Kidney capillary endothelial cell (primary cell): ENCODE results near the gene BRD3OS.
A peak's percentile ranks its signal among the peaks of the same experiment; 100 is the strongest.

Source experiments
- DNase-seq: peaks from one replicate; pipeline ENCODE4 v3.0.0-alpha.2; 2018; ENCODE audit warnings: low spot score

Gene BRD3OS

GRCh38 chr9:134024828-134025605, at the start of gene BRD3OS:
Gene BRD3OS (plus strand): TSS chr9:134025481. CDS start chr9:134026748, 1,267 bp downstream.
- peak; percentile 99 for DNase-seq

- DNase-seq = no peak
Observed at GRCh38 chr9:133975511-133975910, 49.8 kb upstream of the BRD3OS start.

DNA sequence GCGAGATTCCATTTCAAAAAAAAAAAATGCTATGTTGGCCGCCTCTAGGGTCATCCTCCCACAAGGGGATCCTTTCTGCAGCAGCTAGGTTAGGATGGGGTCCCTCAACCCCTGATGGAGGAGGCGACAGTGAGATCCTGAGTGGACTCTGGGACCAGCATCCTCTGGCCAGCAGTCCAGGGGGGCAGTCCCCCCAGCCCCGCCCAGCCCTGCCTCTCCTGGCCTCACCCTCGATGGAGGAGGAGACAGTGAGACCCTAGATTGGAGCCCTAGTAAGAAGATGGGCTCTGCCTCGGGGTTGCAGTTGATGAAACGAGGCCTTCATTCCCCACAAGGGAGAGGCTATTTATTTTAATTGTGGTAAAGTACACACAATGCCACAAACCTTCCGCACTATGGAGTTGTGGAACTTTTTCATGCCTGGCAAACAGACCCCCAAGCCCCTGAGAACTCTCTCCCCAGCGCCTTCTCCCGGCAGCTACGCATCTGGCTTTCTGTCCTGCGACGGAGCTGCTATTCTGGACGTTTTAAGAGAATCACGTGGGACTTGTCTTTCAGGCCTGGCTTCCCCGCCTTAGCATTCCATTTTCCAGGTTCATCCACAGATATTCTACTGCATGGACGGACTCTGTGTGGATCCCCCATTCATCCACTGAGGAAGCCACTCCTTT, 49.0 kb upstream of the BRD3OS start:
- DNase-seq = no peak

GRCh38 chr9:133976887-133977286, 48.4 kb upstream of the BRD3OS start:
- no peak for DNase-seq

GRCh38 chr9:133977421-133978201, 47.7 kb upstream of the BRD3OS start:
- DNase-seq = no peak

DNA sequence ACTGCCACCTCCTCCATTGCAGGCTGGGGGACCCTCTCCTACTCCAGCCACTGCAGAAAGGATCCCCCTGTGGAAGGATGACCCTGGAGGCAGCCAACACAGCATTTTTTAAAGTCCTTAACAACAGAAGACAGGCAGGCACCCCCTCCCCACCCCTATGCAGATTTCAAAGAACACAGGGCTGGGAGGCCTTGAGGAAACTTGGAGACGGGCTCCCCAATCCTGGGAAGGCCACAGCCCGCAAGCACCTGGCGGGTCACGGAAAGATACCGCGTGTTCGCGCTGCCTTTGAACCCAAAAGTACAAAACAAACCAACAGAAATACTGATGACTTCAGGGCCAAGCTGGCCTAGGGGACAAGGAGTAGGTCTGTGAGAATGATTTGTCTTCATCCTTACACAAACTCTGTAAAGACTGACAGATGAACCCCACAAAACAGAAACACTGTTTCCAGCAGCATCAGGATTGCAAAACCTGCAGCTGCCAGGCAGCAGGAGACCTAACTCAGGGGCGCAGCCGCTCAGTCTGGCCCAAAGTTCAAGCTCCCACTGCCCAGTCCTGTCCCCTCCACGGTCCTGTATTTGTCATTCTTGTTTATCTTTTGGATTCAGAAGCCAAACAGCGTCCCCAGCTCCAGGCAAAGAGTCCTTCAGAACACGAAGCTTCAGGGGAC, 46.9 kb upstream of the BRD3OS start:
- no peak for DNase-seq

- DNase-seq = no peak
Observed at GRCh38 chr9:133978899-133979272, 46.4 kb upstream of the BRD3OS start.

DNA sequence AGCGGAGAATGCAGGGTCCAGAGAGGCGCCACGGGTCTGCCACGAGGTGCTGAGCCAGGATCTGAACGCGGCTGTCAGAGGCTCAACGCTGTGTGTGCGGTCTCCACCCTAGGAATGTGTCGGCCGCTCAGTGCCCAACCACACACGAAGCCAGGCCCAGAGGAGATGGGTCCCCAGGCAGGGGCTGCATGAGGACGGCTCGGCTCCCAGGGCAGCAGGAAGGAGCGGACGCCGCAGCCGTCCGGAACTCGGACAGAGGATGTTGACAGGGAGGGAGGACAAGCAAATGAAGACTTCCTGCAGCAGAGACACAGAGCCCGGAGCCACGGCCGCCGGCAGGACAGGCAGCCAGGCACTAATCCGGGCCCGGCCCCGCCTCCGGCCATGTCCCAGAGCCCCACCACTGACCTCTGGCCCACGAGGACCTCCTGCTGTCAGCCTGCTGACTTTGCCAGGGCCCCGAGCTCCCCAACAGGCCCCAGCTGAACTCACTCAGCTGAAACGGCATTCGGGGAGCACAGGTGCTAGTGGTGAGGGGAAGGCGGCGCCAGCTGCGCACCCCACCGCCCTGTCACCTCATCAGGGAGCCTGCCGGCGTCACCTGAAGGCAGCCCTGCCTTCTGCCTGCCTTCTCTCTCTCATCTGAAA, 45.9 kb upstream of the BRD3OS start:
- DNase-seq = peak; percentile 74

DNA sequence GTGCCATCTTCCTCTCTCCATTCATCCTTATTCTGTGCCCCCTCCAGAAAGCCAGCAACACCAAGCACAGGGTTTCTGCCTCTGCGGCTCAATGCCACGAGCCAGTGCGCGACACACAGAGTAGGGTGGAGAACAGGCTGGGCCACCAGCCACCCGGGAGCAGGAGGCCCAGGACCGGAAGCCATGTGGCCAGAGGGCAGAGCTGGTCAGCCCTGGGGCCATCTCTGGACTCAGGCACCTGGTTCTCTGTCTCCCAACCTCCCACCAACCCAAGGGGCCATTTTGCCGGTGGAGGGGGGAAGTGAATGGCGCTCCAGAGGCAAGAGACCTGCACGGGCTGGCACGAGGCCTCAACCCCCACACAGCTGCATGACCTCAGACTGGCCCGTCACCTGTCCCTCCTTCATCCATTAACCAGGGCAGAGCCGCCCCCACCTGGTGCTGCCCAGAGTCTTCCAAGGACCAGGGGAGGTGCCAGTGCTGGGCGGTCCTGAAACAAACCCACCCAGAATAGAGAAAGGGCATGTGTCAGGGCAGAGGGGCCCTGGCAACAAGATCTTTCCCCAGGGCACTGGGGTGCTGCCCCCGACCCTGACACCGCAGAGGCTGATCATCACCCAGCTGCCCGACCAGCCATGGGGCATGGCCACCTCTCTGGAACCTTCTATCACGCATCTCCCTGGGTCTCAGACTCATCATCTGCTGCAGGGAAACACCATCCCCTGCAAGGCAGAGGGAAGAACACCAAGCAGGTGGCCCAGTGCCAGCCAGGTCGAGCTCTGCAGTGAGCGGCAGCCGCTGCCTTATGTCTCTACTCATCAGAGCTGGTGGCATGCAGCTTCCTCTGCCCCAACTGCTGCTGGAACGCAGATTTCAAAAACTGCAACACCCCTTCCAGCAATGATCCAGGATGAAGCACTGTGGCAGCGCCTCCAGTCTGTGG, 45.1 kb upstream of the BRD3OS start:
- no peak for DNase-seq

- DNase-seq = no peak
Observed at GRCh38 chr9:133980864-133981588, 44.3 kb upstream of the BRD3OS start.

- DNase-seq = no peak
Observed at GRCh38 chr9:133981589-133981957, 43.7 kb upstream of the BRD3OS start.

DNA sequence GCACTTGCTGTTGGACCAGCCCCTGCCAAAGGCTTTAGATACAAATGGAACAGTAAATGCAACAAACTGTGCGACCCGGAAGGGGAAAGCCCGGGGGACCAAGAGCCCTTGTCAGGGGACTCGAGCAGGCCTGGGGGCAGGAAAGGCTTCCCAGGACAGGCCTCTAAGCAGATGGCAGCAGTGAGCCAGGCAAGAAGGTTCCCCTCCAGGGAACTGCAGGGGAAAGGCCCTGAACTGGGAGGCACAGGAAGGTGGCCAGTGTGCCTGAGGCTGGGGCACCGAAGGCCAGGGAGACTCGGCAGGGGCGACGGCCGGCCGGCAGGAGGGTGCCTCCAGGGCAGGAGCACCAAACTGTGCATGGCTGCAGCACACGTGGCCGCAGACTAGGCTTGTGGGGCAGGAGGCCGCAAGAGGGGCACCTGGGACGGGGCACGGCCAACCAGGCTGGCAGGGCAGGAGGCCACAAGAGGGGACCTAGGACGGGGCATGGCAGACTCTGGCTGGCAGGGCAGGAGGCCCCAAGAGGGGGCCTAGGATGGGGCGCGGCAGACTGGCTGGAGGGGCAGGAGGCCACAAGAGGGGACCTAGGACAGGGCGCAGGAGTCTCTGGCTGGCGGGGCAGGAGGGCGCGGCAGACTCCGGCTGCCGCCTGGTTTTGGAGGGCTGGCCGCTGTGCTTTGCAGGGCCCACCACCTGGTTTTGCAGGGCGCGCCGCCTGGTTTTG, 43.2 kb upstream of the BRD3OS start:
- DNase-seq = no peak

GRCh38 chr9:133982971-133983720, 42.1 kb upstream of the BRD3OS start:
- no peak for DNase-seq

DNA sequence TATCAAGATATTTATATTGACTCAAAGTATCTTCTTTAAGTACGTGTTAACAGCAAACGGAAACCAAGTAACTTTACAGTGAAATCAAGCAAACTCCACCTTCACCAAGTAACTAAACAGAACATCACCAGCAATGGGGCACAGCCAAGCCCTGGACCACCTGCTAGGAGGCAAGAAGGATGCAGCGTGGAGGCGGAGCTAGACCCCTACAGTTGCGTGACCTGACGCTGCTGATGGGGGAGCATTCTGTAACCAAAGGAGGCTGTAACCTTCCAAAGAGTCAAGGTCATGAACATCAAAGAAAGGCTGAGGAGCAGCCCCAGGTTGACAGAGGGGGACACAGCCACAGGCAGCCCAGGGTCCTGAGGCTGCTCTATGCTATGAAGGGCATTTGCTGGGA, 39.2 kb upstream of the BRD3OS start:
- no peak for DNase-seq

- DNase-seq = no peak
Observed at GRCh38 chr9:133986774-133987445, 38.4 kb upstream of the BRD3OS start.

GRCh38 chr9:133987446-133987788, 37.9 kb upstream of the BRD3OS start:
- DNase-seq = no peak

DNA sequence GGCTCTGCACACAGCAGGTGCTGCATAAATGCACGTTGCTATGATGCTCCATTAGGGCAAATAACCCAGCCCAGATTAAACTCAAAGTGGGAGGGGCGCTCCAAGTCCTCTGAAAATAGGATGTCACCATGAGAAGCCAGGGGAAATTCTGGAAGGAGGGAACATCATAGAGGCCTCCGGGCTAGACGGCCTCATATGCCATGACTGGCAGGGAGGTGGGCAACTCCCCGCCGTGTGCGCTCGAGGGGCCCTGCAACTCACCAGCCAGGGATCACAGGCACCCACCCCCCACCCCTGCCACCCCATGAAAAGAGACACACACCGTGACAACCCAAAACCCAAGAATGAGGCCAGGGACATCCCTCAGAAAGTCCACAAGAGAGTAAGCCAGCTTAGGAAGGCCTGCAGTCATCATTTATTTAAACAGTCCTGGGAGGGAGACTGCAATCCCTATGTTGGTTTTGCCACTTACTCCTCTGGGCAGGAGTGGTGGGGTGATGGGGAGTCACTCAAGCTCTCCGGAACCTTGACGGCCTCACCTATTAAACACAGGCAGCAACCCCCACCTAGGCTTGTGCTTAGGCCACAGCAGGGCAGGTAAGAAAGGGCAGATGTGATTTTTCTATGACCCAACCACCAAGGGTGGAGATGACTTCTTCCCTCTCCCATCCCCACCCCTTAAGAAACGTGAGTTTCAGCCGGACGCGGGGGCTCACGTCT, 37.2 kb upstream of the BRD3OS start:
- no peak for DNase-seq
